ENCODE results near the gene PTPRN2.
"Not testable (repeated sequence)": the region's sequence is repeated elsewhere in the genome, so short reads cannot be mapped to it uniquely, and the experiment has no call there.

Gene PTPRN2

GRCh38 chr7:158278745-158279320, 308.8 kb downstream of the PTPRN2 start:
- no peak for DNase-seq (ENCODE audit: low spot score)

GRCh38 chr7:158277219-158278141, 310.1 kb downstream of the PTPRN2 start:
- DNase-seq (ENCODE audit: low spot score): no peak

- DNase-seq (ENCODE audit: low spot score): no peak
Measured at GRCh38 chr7:158276414-158277218, 311.0 kb downstream of the PTPRN2 start.

- DNase-seq (ENCODE audit: low spot score): no peak
Measured at GRCh38 chr7:158275711-158276413, 311.8 kb downstream of the PTPRN2 start.

GRCh38 chr7:158274996-158275395, 312.6 kb downstream of the PTPRN2 start:
- no peak for DNase-seq (ENCODE audit: low spot score)

GRCh38 chr7:158274404-158274811, 313.2 kb downstream of the PTPRN2 start:
- DNase-seq (ENCODE audit: low spot score): no peak

- not testable (repeated sequence) for DNase-seq (ENCODE audit: low spot score)
Measured at GRCh38 chr7:158273756-158274342, 313.8 kb downstream of the PTPRN2 start.

- DNase-seq (ENCODE audit: low spot score): no peak
Measured at GRCh38 chr7:158273138-158273651, 314.4 kb downstream of the PTPRN2 start.

- DNase-seq (ENCODE audit: low spot score): no peak
Measured at GRCh38 chr7:158272509-158273137, 315.0 kb downstream of the PTPRN2 start.

- no peak for DNase-seq (ENCODE audit: low spot score)
Measured at GRCh38 chr7:158272091-158272490, 315.5 kb downstream of the PTPRN2 start.

GRCh38 chr7:158271646-158272045, 316.0 kb downstream of the PTPRN2 start:
- no peak for DNase-seq (ENCODE audit: low spot score)

GRCh38 chr7:158270856-158271413, 316.7 kb downstream of the PTPRN2 start:
- no peak for DNase-seq (ENCODE audit: low spot score)

GRCh38 chr7:158270106-158270775, 317.4 kb downstream of the PTPRN2 start:
- DNase-seq (ENCODE audit: low spot score): no peak

GRCh38 chr7:158268816-158269535, 318.6 kb downstream of the PTPRN2 start:
- DNase-seq (ENCODE audit: low spot score): no peak

- no peak for DNase-seq (ENCODE audit: low spot score)
Measured at GRCh38 chr7:158267742-158268435, 319.7 kb downstream of the PTPRN2 start.

- no peak for DNase-seq (ENCODE audit: low spot score)
Measured at GRCh38 chr7:158266817-158267741, 320.5 kb downstream of the PTPRN2 start.

GRCh38 chr7:158266426-158266816, 321.2 kb downstream of the PTPRN2 start:
- DNase-seq (ENCODE audit: low spot score): no peak

GRCh38 chr7:158265743-158266080, 321.9 kb downstream of the PTPRN2 start:
- DNase-seq (ENCODE audit: low spot score): no peak
